SK-N-SH (cell line): ENCODE data around the gene HBA1. TPM values are rescaled to one million over a fixed set of nuclear protein-coding genes. Genes with fewer than 3 reads are reported as not detected.

Experiments
- CTCF ChIA-PET: fragments of 300-600, 350-600 bp; formaldehyde crosslinking; extraction: SDS; loops from one replicate; lab custom pipeline; 2021; lab: Yijun Ruan, JAX
- POLR2A ChIA-PET: fragments of 350-600 bp; sonication (Branson Sonifier 250); formaldehyde crosslinking; extraction: SDS; loops from one replicate; lab custom pipeline; 2020; ENCODE audit warnings: antibody characterized with exemption, inconsistent platforms; lab: Yijun Ruan, JAX
- DNase-seq: peaks from one replicate; pipeline ENCODE4 v3.0.0; 2012
- H2AFZ ChIP-seq: fragments of 200-600 bp; sonication (generic); 2 replicates; pipeline ENCODE4 v1.8.1; 2016; ENCODE audit warnings: antibody characterized with exemption, mild to moderate bottlenecking, low read depth
- H3F3A ChIP-seq: fragments of 200-600 bp; sonication (generic); replicated peaks from 2 replicates; pipeline ENCODE3; 2016; ENCODE audit warnings: antibody characterized with exemption, mild to moderate bottlenecking; ENCODE audit not compliant: insufficient read depth
- H3K27ac ChIP-seq, 2 experiments: fragments of 200-500 bp in 1 of 2; fragments of 200-600 bp in 1 of 2; sonication (Bioruptor generic) in 1 of 2; sonication (generic), shearing (Covaris generic) in 1 of 2; 2 replicates each; pipeline versions ENCODE4 v1.5.1 to v1.6.1; 2014 to 2016; ENCODE audit warnings: low read depth in 2 of 2, inconsistent platforms in 1 of 2, low read length in 1 of 2, mild to moderate bottlenecking in 1 of 2, mixed read lengths in 1 of 2
- H3K27me3 ChIP-seq: fragments of 200-600 bp; sonication (generic), shearing (Covaris generic); 2 replicates; pipeline ENCODE4 v1.6.1; 2016; ENCODE audit warnings: mixed run types; ENCODE audit not compliant: insufficient read depth
- H3K36me3 ChIP-seq, 2 experiments: fragments of 200-500 bp in 1 of 2; fragments of 200-600 bp in 1 of 2; sonication (Bioruptor generic) in 1 of 2; sonication (generic) in 1 of 2; replicated peaks in 1 of 2; 2 replicates each; pipeline versions ENCODE3 to v1.5.1; 2014 to 2016; ENCODE audit warnings: low read length in 1 of 2, mild to moderate bottlenecking in 1 of 2; ENCODE audit not compliant: insufficient read depth in 2 of 2, control insufficient read depth in 1 of 2
- H3K4me1 ChIP-seq, 2 experiments: fragments of 200-500 bp in 1 of 2; fragments of 200-600 bp in 1 of 2; sonication (Bioruptor generic) in 1 of 2; sonication (generic), shearing (Covaris generic) in 1 of 2; 2 replicates each; pipeline versions ENCODE4 v1.5.1 to v1.6.1; 2014 to 2016; ENCODE audit warnings: low read depth in 1 of 2, low read length in 1 of 2, mixed run types in 1 of 2; ENCODE audit not compliant: insufficient read depth in 2 of 2, control insufficient read depth in 1 of 2
- H3K4me2 ChIP-seq: fragments of 200-600 bp; sonication (generic), shearing (Covaris generic); 2 replicates; pipeline ENCODE4 v1.6.1; 2017; ENCODE audit warnings: mixed run types
- H3K4me3 ChIP-seq, 2 experiments: fragments of 200-500 bp in 1 of 2; fragments of 200-600 bp in 1 of 2; sonication (Bioruptor generic) in 1 of 2; sonication (generic), shearing (Covaris generic) in 1 of 2; 2 replicates each; pipeline versions ENCODE4 v1.5.1 to v1.8.1; 2014 to 2016; ENCODE audit warnings: low read depth in 2 of 2, inconsistent platforms in 1 of 2, low read length in 1 of 2, mild to moderate bottlenecking in 1 of 2, mixed read lengths in 1 of 2, moderate library complexity in 1 of 2
- H3K79me2 ChIP-seq: fragments of 200-600 bp; sonication (generic); 2 replicates; pipeline ENCODE4 v1.8.1; 2017; ENCODE audit warnings: mild to moderate bottlenecking; ENCODE audit not compliant: insufficient read depth
- H3K9ac ChIP-seq: fragments of 200-600 bp; sonication (generic); 2 replicates; pipeline ENCODE4 v1.6.1; 2017; ENCODE audit warnings: mixed run types
- H3K9me2 ChIP-seq: fragments of 200-600 bp; sonication (generic); 2 replicates; pipeline ENCODE4 v1.6.1; 2017; ENCODE audit warnings: mixed run types
- H3K9me3 ChIP-seq: fragments of 200-600 bp; sonication (generic); 2 replicates; pipeline ENCODE4 v1.6.1; 2017; ENCODE audit warnings: mixed run types, mild to moderate bottlenecking, moderate library complexity
- H4K20me1 ChIP-seq: fragments of 200-600 bp; sonication (generic); 2 replicates; pipeline ENCODE4 v1.6.1; 2017; ENCODE audit warnings: mild to moderate bottlenecking, mixed run types; ENCODE audit not compliant: insufficient read depth
- CHD2 ChIP-seq: fragments of 150-350 bp; IDR thresholded peaks from 2 replicates; pipeline ENCODE4 v1.6.1; 2018; ENCODE audit warnings: low read length; ENCODE audit not compliant: partially characterized antibody
- ELF1 ChIP-seq: IDR thresholded peaks from 2 replicates; pipeline ENCODE4 v1.4.0; 2012
- EP300 ChIP-seq, 2 experiments: IDR thresholded peaks; 2 replicates each; pipeline versions ENCODE4 v1.4.0 to v1.6.1; 2012; ENCODE audit warnings: borderline replicate concordance in 1 of 2, low read depth in 1 of 2, low read length in 1 of 2
- EZH2phosphoT487 ChIP-seq: fragments of 200-600 bp; sonication (generic); IDR thresholded peaks from 2 replicates; pipeline ENCODE4 v1.6.1; 2017; ENCODE audit warnings: low read depth, mixed run types, mild to moderate bottlenecking, antibody characterized with exemption, moderate library complexity, borderline replicate concordance
- FOSL2 ChIP-seq: IDR thresholded peaks from 2 replicates; pipeline ENCODE4 v1.4.0; 2012; ENCODE audit warnings: low read depth, mild to moderate bottlenecking, moderate library complexity, borderline replicate concordance
- MXI1 ChIP-seq: IDR thresholded peaks from 2 replicates; pipeline ENCODE4 v1.6.1; 2012; ENCODE audit warnings: mild to moderate bottlenecking, low read depth, low read length, improper control_type of control experiment
- NFIC ChIP-seq: IDR thresholded peaks from 2 replicates; pipeline ENCODE4 v1.4.0; 2012; ENCODE audit warnings: borderline replicate concordance
- POLR2AphosphoS5 ChIP-seq: IDR thresholded peaks from 2 replicates; pipeline ENCODE4 v1.6.1; 2012; ENCODE audit warnings: low read depth, low read length
- RAD21 ChIP-seq: IDR thresholded peaks from 2 replicates; pipeline ENCODE4 v1.6.1; 2012; ENCODE audit warnings: mild to moderate bottlenecking, low read length
- RCOR1 ChIP-seq: fragments of 150-350 bp; IDR thresholded peaks from 2 replicates; pipeline ENCODE4 v1.6.1; 2017; ENCODE audit warnings: antibody characterized with exemption, low read length
- SMC3 ChIP-seq: IDR thresholded peaks from 2 replicates; pipeline ENCODE4 v1.6.1; 2012; ENCODE audit warnings: low read depth, low read length, improper control_type of control experiment
- WGBS: methylation state at CpG from one replicate; pipeline ENCODE4 v1.1.6; 2017; ENCODE audit warnings: low lambda C conversion rate; 5-methylcytosine and 5-hydroxymethylcytosine counted together
- polyA plus RNA-seq, 3 experiments: library from polyadenylated mRNA; depleted of rRNA; stranded (reverse); fragments of >200 nt; gene quantifications; 2 replicates each; pipeline ENCODE4 v1.2.3, GENCODE V29; 2012
- TF ChIP-seq, protein P1 (sequence below): fragments of 150-350 bp; IDR thresholded peaks from 2 replicates; pipeline ENCODE4 v1.6.1; 2017; ENCODE audit warnings: antibody characterized with exemption, low read length, low read depth, borderline replicate concordance
- TF ChIP-seq, protein P2 (sequence below): IDR thresholded peaks from 2 replicates; pipeline ENCODE4 v1.4.0; 2012; ENCODE audit warnings: low read depth, borderline replicate concordance
- TF ChIP-seq, protein P3 (sequence below): fragments of 150-350 bp; IDR thresholded peaks from 2 replicates; pipeline ENCODE4 v1.6.1; 2016; ENCODE audit warnings: mild to moderate bottlenecking, low read depth, low read length
- TF ChIP-seq, protein P4 (sequence below): fragments of 200-600 bp; sonication (generic); IDR thresholded peaks from 2 replicates; pipeline ENCODE4 v1.6.1; 2017; ENCODE audit warnings: antibody characterized with exemption, mild to moderate bottlenecking, moderate library complexity

The HBA1 gene
- polyA plus RNA-seq, 1 of the 3 experiments (the other 2 are of a cell fraction): not detected

DNA sequence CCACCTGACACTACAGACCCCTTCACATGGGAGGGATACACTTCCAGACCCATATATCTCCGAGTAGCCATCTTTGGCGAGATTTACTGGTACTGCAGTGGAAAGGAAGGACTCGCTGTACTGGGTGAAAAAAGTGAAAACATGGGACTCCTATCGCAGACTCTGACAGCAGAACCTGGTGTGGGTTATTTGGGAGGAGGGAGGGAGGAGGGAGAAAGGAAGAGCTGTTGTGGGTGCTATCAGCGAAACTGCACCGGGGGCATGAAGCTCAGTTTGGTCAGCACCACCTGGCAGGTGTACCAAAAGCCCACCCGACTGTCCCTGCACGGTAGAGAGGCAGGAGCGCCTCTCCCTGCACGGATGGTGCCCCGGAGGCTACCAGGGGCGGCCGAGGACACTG, 8.7 kb downstream of the HBA1 start:
- no peaks in the 10 kb centered on the region for H3K79me2 ChIP-seq
- H2AFZ ChIP-seq: no peak overlapping the region
- H3F3A ChIP-seq: peaks cover 4% of the 10 kb centered on the region
- H3K9ac ChIP-seq: no peak overlapping the region
- H3K9me3 ChIP-seq: no peaks in the 10 kb centered on the region
- ChIA-PET POLR2A (no interaction called here), CTCF (interaction anchor here (1.0 to 7.5 kb wide), 3 partner anchors 80 to 177 kb away, joined by 3 to 120 read pairs (median 4); no protein-coding TSS in a partner anchor)
- WGBS: 96% methylated on average over 11 of the region's 13 CpGs
- DNase-seq: no peak
- TF ChIP-seq EP300 (IDR thresholded peaks at IDR 0.05; ENCODE audit: borderline replicate concordance in 1 of 2, low read depth in 1 of 2, low read length in 1 of 2) (no peak), MXI1 (no peak), RCOR1 (no peak), ELF1 (no peak), EZH2phosphoT487 (no peak), SMC3 (no peak), CHD2 (no peak), NFIC (no peak), POLR2AphosphoS5 (no peak), RAD21 (no peak), FOSL2 (no peak)
- TF ChIP-seq, protein P1, sequence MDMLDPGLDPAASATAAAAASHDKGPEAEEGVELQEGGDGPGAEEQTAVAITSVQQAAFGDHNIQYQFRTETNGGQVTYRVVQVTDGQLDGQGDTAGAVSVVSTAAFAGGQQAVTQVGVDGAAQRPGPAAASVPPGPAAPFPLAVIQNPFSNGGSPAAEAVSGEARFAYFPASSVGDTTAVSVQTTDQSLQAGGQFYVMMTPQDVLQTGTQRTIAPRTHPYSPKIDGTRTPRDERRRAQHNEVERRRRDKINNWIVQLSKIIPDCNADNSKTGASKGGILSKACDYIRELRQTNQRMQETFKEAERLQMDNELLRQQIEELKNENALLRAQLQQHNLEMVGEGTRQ: no peak
- TF ChIP-seq, protein P2, sequence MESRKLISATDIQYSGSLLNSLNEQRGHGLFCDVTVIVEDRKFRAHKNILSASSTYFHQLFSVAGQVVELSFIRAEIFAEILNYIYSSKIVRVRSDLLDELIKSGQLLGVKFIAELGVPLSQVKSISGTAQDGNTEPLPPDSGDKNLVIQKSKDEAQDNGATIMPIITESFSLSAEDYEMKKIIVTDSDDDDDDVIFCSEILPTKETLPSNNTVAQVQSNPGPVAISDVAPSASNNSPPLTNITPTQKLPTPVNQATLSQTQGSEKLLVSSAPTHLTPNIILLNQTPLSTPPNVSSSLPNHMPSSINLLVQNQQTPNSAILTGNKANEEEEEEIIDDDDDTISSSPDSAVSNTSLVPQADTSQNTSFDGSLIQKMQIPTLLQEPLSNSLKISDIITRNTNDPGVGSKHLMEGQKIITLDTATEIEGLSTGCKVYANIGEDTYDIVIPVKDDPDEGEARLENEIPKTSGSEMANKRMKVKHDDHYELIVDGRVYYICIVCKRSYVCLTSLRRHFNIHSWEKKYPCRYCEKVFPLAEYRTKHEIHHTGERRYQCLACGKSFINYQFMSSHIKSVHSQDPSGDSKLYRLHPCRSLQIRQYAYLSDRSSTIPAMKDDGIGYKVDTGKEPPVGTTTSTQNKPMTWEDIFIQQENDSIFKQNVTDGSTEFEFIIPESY: no peak
- TF ChIP-seq, protein P3, sequence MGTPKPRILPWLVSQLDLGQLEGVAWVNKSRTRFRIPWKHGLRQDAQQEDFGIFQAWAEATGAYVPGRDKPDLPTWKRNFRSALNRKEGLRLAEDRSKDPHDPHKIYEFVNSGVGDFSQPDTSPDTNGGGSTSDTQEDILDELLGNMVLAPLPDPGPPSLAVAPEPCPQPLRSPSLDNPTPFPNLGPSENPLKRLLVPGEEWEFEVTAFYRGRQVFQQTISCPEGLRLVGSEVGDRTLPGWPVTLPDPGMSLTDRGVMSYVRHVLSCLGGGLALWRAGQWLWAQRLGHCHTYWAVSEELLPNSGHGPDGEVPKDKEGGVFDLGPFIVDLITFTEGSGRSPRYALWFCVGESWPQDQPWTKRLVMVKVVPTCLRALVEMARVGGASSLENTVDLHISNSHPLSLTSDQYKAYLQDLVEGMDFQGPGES: no peak
- TF ChIP-seq, protein P4, sequence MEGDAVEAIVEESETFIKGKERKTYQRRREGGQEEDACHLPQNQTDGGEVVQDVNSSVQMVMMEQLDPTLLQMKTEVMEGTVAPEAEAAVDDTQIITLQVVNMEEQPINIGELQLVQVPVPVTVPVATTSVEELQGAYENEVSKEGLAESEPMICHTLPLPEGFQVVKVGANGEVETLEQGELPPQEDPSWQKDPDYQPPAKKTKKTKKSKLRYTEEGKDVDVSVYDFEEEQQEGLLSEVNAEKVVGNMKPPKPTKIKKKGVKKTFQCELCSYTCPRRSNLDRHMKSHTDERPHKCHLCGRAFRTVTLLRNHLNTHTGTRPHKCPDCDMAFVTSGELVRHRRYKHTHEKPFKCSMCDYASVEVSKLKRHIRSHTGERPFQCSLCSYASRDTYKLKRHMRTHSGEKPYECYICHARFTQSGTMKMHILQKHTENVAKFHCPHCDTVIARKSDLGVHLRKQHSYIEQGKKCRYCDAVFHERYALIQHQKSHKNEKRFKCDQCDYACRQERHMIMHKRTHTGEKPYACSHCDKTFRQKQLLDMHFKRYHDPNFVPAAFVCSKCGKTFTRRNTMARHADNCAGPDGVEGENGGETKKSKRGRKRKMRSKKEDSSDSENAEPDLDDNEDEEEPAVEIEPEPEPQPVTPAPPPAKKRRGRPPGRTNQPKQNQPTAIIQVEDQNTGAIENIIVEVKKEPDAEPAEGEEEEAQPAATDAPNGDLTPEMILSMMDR: no peak
- peaks cover 13 to 31% of the 10 kb centered on the region in 2 experiments for H3K36me3 ChIP-seq
- no peak overlapping the region for H3K27ac ChIP-seq
- H3K9me2 ChIP-seq: no peaks in the 10 kb centered on the region
- H3K27me3 ChIP-seq: no peaks in the 10 kb centered on the region
- no peak overlapping the region for H3K4me3 ChIP-seq
- H3K4me1 ChIP-seq: peaks cover 0 to 8% of the 10 kb centered on the region in 2 experiments; a peak in 1 of 4 replicates
- peaks cover 12% of the 10 kb centered on the region; the same call in 1 of the 2 replicates for H4K20me1 ChIP-seq
- no peak overlapping the region for H3K4me2 ChIP-seq
